PC-9 (cell line): Measurements from ENCODE around the gene COPA. TPM values are rescaled to one million over a fixed set of nuclear protein-coding genes. Genes with fewer than 3 reads are reported as not detected.

Experiments
- BruUV-seq: library from RNA; stranded (reverse); fragments of 400-500 nt; replicated peaks from 2 replicates; lab custom pipeline; 2021; lab: Mats Ljungman, UMichigan
- CTCF ChIA-PET: fragments of 300-600 bp; sonication (Branson Sonifier 250); formaldehyde crosslinking; loops from one replicate; lab custom pipeline; 2022; ENCODE audit warnings: antibody characterized with exemption; lab: Charles Lee
- POLR2A ChIA-PET: fragments of 300-600 bp; sonication (Branson Sonifier 250); formaldehyde crosslinking; loops from one replicate; lab custom pipeline; 2022; ENCODE audit warnings: antibody characterized with exemption; ENCODE audit not compliant: unreplicated experiment; lab: Charles Lee
- DNase-seq, 2 experiments: peaks; one replicate each; pipeline versions ENCODE4 v3.0.0 to v3.0.0-alpha.2; 2015 to 2022; ENCODE audit warnings: mixed read lengths in 1 of 2
- H2AFZ ChIP-seq: fragments of 200-600 bp; sonication (generic); 2 replicates; pipeline ENCODE4 v1.8.1; 2017; ENCODE audit warnings: antibody characterized with exemption
- H3F3A ChIP-seq: fragments of 200-600 bp; sonication (generic); 2 replicates; pipeline ENCODE4 v1.8.1; 2017; ENCODE audit warnings: antibody characterized with exemption, mild to moderate bottlenecking, low read depth; ENCODE audit not compliant: insufficient read depth
- H3K27ac ChIP-seq: fragments of 200-600 bp; sonication (generic); 2 replicates; pipeline ENCODE4 v1.6.1; 2016; ENCODE audit warnings: mixed run types
- H3K27me3 ChIP-seq: fragments of 200-600 bp; sonication (generic); 2 replicates; pipeline ENCODE4 v1.6.1; 2016; ENCODE audit warnings: low read depth, mixed run types; ENCODE audit not compliant: insufficient read depth
- H3K36me3 ChIP-seq: fragments of 200-600 bp; sonication (generic); 2 replicates; pipeline ENCODE4 v1.6.1; 2016; ENCODE audit warnings: low read depth, mixed run types
- H3K4me1 ChIP-seq: fragments of 200-600 bp; sonication (generic); replicated peaks from 2 replicates; pipeline ENCODE4 v1.6.1; 2016; ENCODE audit warnings: mixed run types; ENCODE audit not compliant: insufficient read depth
- H3K4me2 ChIP-seq: fragments of 200-600 bp; sonication (generic); 2 replicates; pipeline ENCODE4 v1.6.1; 2017; ENCODE audit warnings: mixed run types
- H3K4me3 ChIP-seq: fragments of 200-600 bp; sonication (generic); 2 replicates; pipeline ENCODE4 v1.6.1; 2016; ENCODE audit warnings: mixed run types
- H3K79me2 ChIP-seq: fragments of 200-600 bp; sonication (generic); 2 replicates; pipeline ENCODE4 v1.6.1; 2017; ENCODE audit warnings: low read depth, mixed run types
- H3K9me2 ChIP-seq: fragments of 200-600 bp; sonication (generic); 2 replicates; pipeline ENCODE4 v1.8.1; 2017; ENCODE audit warnings: mild to moderate bottlenecking; ENCODE audit not compliant: insufficient read depth
- H3K9me3 ChIP-seq: fragments of 200-600 bp; sonication (generic); 2 replicates; pipeline ENCODE4 v1.8.1; 2016; ENCODE audit warnings: low read depth; ENCODE audit not compliant: insufficient read depth
- H4K20me1 ChIP-seq: fragments of 200-600 bp; sonication (generic); 2 replicates; pipeline ENCODE4 v1.8.1; 2017; ENCODE audit not compliant: insufficient read depth
- EZH2 ChIP-seq: fragments of 200-600 bp; sonication (generic); IDR thresholded peaks from 2 replicates; pipeline ENCODE4 v1.8.0; 2017; ENCODE audit warnings: antibody characterized with exemption, low read depth
- intact Hi-C: fragments of 100-400 bp; cut with micrococcal nuclease; formaldehyde crosslinking; loops from one replicate; pipeline ENCODE4 v1.10.0; 2022; ENCODE audit not compliant: unreplicated experiment
- total RNA-seq: library from RNA; stranded (reverse); gene quantifications from 2 replicates; pipeline ENCODE4 v1.2.3, GENCODE V29; 2021
- TF ChIP-seq, protein P1 (sequence below): fragments of 200-600 bp; sonication (generic); conservative IDR thresholded peaks from 2 replicates; pipeline ENCODE4 v1.6.1; 2017; ENCODE audit warnings: mixed run types, antibody characterized with exemption, mild to moderate bottlenecking, moderate library complexity

COPA gene
- total RNA-seq, 1 experiment from 2014 or later: 147 TPM

DNA sequence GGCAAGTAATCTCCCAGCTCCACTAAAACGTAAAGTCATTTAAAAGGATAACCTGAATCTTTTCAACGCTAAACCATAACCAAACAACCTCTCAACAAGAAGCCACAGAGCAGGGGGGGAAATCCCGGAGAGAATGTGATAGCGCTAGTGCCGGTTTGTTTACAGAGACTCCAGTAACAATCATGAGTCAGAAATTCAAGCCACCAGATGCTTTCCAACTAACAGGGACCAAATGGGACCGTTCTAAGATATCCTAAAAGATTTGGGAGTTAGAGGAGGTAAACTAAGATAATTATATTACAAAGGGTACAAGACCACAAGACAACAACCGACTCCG is 81.5 kb downstream of the COPA start:
- H3K4me2 ChIP-seq: peak overlapping the region; percentile 99
- POLR2A ChIA-PET: interaction anchor here (0.7 kb wide), 1 partner anchor 221 kb away, joined by 5 read pairs; no protein-coding TSS in a partner anchor
- H3K36me3 ChIP-seq: peaks cover 5% of the 10 kb centered on the region; the same call in 1 of the 2 replicates
- intact Hi-C loops: no loop called here
- H3K4me1 ChIP-seq: peaks cover 37% of the 10 kb centered on the region
- TF ChIP-seq, protein P1, sequence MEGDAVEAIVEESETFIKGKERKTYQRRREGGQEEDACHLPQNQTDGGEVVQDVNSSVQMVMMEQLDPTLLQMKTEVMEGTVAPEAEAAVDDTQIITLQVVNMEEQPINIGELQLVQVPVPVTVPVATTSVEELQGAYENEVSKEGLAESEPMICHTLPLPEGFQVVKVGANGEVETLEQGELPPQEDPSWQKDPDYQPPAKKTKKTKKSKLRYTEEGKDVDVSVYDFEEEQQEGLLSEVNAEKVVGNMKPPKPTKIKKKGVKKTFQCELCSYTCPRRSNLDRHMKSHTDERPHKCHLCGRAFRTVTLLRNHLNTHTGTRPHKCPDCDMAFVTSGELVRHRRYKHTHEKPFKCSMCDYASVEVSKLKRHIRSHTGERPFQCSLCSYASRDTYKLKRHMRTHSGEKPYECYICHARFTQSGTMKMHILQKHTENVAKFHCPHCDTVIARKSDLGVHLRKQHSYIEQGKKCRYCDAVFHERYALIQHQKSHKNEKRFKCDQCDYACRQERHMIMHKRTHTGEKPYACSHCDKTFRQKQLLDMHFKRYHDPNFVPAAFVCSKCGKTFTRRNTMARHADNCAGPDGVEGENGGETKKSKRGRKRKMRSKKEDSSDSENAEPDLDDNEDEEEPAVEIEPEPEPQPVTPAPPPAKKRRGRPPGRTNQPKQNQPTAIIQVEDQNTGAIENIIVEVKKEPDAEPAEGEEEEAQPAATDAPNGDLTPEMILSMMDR: no peak
- no peak for TF ChIP-seq EZH2
- H3K9me3 ChIP-seq: no peaks in the 10 kb centered on the region
- peaks cover 56% of the 10 kb centered on the region for H3K79me2 ChIP-seq
- peak overlapping the region; percentile 100 for H2AFZ ChIP-seq
- peaks cover 36% of the 10 kb centered on the region for H3F3A ChIP-seq
- H3K27ac ChIP-seq: peak overlapping the region; percentile 84
- peak overlapping the region; percentile 82 for H3K4me3 ChIP-seq
- BruUV-seq: no TSS peak
- H4K20me1 ChIP-seq: peaks cover 30% of the 10 kb centered on the region
- CTCF ChIA-PET: interaction anchor here (0.8 kb wide), 1 partner anchor 30 kb away, joined by 3 read pairs; no protein-coding TSS in a partner anchor
- H3K9me2 ChIP-seq: no peaks in the 10 kb centered on the region
- H3K27me3 ChIP-seq: no peaks in the 10 kb centered on the region
- DNase-seq: peak; percentile 38 to 74

DNA sequence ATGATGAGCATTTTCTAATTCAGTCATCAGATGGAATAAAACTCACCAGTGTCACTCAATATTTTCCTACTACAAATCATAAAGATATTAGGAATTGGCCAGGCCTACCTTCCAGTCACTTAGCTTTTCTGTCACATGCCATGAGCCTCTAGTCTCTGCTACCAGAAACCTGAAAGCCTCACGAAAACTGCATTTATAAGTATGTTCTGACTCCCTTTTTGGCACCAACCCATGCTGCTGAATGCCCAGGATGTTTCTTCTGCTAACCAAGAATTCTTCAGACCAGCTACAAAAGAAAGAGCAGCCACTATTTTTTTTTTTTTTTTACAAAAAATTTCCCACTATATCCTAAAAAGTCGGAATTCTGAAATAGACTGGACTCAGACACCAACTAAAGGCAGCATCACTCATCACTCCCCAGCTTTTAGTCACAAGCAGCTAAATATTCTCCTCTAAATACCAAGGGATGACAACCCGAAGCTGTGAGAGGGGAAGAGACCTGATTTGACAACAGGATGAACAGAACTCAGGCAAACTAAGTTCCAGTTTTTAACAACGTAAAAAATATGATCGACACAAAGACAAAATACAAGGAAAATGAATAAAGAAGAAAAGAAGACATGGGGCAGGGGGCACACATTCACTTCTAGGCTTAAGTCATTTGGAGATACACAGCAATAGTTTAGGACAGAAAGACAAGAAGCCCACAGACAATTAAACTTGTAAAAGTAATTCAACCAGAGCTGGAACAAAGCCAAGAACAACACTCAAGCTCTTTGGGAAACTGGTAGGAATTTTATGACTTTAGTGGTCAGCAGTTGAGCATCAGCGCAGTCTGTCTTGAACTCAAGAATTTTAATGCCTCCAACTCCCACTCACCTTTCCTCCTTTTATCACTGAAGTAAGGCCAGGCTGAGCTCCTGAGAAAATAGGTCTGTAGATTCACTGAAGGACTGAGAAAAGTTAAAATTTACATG is 82.4 kb downstream of the COPA start:
- peak in 1 of 2 experiments; percentile 49 for DNase-seq
- intact Hi-C loops: no loop called here
- H2AFZ ChIP-seq: no peak overlapping the region
- no peaks in the 10 kb centered on the region for H3K27me3 ChIP-seq
- H3K79me2 ChIP-seq: peaks cover 64% of the 10 kb centered on the region
- CTCF ChIA-PET: interaction anchor here (0.8 kb wide), 1 partner anchor 31 kb away, joined by 3 read pairs; no protein-coding TSS in a partner anchor
- POLR2A ChIA-PET: interaction anchor here (0.6 kb wide), 2 partner anchors 51 to 444 kb away, joined by 6 to 8 read pairs; no protein-coding TSS in a partner anchor
- H3K4me3 ChIP-seq: peak overlapping the region; percentile 82
- H3K9me2 ChIP-seq: no peaks in the 10 kb centered on the region
- H3K9me3 ChIP-seq: no peaks in the 10 kb centered on the region
- peak overlapping the region; percentile 99 for H3K4me2 ChIP-seq
- TF ChIP-seq, protein P1: no peak
- TF ChIP-seq EZH2: no peak
- peaks cover 36% of the 10 kb centered on the region for H4K20me1 ChIP-seq
- peaks cover 38% of the 10 kb centered on the region for H3F3A ChIP-seq
- peaks cover 42% of the 10 kb centered on the region for H3K4me1 ChIP-seq
- H3K27ac ChIP-seq: peak overlapping the region; percentile 84
- peaks cover 5% of the 10 kb centered on the region; the same call in 1 of the 2 replicates for H3K36me3 ChIP-seq
- BruUV-seq: no TSS peak

DNA sequence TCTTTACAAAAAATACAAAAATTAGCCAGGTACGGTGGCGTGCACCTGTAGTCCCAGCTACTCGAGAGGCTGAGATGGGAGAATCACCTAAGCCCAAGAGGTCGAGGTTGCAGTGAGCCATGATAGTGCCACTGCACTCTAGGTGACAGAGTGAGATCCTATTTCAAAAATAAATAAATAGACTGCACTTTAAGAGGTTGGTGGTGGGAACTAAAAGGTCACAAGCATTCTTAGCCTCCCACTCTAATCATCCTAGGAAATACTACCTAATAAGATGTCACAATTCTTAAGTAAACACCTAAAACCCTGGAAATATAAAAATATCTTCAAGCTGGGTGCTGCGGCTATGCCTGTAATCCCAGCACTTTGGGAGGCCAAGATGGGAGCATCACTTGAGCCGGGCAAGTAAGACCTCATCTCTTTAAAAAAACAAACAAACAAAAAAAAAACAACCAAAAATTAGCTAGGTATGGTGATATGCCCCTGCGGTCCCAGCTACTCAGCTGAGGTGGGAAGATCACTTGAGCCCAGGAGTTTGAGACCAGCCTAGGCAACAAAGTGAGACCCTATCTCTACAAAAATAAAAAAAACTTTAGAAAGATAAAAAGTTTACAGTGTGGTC is 84.8 kb downstream of the COPA start:
- no peak overlapping the region for H2AFZ ChIP-seq
- H3K27ac ChIP-seq: no peak overlapping the region
- peaks cover 74% of the 10 kb centered on the region for H3K79me2 ChIP-seq
- ChIA-PET POLR2A (no interaction called here), CTCF (no interaction called here)
- DNase-seq: no peak
- H3K4me2 ChIP-seq: no peak overlapping the region
- peaks cover 36% of the 10 kb centered on the region for H4K20me1 ChIP-seq
- H3K4me3 ChIP-seq: no peak overlapping the region
- no TSS peak for BruUV-seq
- peaks cover 38% of the 10 kb centered on the region for H3F3A ChIP-seq
- H3K9me3 ChIP-seq: no peaks in the 10 kb centered on the region
- H3K27me3 ChIP-seq: no peaks in the 10 kb centered on the region
- no peak for TF ChIP-seq EZH2
- TF ChIP-seq, protein P1: no peak
- intact Hi-C loops: no loop called here
- peaks cover 5% of the 10 kb centered on the region; the same call in 1 of the 2 replicates for H3K36me3 ChIP-seq
- no peaks in the 10 kb centered on the region for H3K9me2 ChIP-seq
- H3K4me1 ChIP-seq: peaks cover 38% of the 10 kb centered on the region
